CD4-positive, alpha-beta T cell treated with Interferon alpha-2 for 1 hour (primary cell): Measurements from ENCODE around the gene SEC14L6.
"Not testable (repeated sequence)": the region's sequence is repeated elsewhere in the genome, so short reads cannot be mapped to it uniquely, and the experiment has no call there.

Source experiments
- DNase-seq, 2 donors: peaks; one replicate each; pipeline ENCODE4 v3.0.0-alpha.2; 2020 to 2022

SEC14L6 gene

DNA sequence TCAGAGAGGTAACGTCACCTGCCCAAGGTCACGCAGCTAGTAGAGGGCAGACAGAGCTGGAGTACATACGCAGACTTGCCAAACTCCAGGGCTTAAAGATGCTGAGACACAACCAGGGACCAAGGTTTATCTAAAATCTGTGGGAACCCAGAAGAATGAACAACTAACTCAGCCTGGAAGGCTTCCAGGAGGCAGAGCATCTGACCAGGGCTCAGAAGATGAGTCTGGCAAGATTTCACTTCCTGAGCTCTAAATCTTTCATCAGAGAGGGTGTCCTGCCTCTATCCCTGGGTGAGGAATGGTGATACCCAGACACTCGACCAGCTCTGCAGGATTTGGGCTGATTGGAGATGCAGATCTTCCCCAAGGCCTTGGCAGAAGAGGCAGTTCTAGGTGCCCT, 18.8 kb upstream of the SEC14L6 start:
- DNase-seq: no peak

DNA sequence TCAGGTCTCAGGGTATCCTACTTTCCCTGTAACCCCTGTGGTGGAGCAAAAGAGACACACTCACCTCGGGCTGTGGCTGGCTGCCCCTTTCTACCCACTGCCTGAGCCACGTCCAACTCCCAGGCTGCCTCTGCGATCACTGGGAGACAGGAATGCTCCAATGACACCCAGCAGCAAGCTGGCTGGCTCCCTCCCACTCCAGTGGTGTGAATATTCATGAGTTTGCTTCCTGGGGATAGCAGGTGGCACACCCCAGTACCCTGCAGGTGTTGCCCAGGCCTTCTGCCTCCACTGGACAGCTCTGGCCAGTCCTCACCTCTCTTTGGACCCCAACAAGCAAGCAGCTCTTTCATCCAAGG, 18.2 kb upstream of the SEC14L6 start:
- DNase-seq: no peak

DNA sequence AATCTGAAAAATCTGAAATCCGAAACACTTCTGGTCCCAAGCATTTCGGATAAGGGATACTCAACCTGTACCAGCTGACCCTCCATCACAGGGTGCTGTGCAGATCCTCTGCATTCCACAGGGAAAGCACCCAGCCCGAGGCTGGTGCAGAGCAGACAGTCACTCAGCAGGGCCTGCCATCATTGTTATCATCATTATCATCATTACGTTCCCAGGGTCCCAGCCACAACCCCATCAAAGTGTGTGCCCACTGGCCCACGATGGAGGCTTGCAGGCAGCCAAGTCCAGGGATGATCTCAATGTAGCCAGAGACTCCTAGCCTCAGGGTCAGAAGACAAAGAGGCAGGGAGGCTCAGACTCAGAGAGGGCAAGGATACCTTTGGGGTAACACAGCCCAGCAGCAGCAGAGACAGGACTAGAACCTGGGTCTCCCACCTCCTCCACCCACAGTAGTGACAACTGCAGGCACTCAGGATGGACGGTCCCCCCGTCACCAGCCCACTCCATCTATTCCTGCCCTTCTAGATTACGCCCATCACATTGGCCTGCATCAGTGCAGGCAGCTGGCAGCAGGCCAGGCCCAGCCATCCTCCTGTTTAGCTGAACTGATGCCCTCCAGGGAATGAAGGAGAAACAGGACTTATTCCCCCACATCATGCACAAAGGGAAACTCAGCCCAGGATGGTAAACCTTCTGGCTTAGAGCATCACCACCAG, 17.7 kb upstream of the SEC14L6 start:
- no peak for DNase-seq

DNA sequence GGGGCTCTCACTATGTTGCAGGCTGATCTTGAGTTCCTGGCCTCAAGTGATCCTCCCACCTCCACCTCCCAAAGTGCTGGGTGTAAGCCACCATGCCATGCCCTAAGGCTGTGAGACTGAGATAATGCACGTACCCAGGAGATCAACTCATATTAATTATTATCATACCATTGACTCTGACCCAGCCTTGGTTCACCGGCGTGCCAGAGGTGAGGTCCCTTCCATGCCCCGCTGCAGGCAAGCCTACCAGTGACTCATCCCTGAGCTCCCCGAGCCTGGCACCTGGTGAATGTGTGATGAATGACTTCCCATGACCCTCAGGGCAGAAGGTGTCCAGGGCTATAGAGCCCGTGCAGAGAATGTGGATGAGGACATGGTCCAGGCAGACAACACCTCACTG, 15.8 kb upstream of the SEC14L6 start:
- DNase-seq: no peak

- DNase-seq: no peak
These were observed 15.1 kb upstream of the SEC14L6 start for GRCh38 chr22:30561402-30562189.

DNA sequence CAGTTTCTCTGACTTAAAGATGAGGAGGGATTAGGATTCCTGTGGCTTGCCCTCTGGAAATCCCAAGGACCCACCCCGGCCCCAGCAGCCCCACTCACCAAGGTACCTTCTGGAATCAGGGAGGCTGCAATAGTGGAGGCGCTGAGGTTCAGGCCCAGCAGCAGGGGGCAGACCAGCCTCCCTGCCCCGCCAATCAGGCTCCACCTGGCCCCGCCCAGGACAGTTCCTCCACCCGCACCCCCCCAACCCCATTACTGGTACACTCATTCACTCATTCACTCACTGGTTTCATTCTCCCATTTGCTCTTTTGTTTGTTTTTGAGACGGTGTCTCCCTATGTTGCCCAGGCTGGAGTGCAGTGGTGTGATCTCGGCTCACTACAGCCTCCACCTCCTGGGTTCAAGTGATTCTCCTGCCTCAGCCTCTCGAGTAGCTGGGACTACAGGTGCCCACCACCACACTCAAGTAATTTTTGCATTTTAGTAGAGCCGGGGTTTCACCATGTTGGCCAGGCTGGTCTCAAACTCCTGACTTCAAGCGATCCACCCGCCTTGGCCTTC, 14.2 kb upstream of the SEC14L6 start:
- DNase-seq: not testable (repeated sequence)

- no peak for DNase-seq
These were observed 13.3 kb upstream of the SEC14L6 start for GRCh38 chr22:30559889-30560288.

DNA sequence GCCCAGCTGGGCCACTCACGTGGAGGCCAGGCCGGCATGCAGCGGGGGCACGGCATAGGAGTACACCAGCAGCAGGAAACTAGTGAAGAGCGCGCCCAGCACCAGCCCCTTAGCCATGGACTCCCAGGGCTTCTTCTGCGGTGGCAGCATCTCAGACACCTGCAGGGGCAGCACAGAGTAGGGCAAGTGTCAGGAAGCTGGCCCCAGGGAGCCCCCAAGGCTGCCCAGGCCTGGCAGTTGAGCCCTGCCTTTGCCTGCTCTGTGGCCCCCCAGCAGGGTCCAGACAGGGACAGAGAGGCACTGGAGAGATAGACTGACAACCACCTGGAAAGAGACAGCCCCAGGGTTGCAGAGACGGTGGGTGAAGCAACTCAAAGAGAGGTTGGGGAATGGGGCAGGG, 10.7 kb upstream of the SEC14L6 start:
- DNase-seq: no peak

DNA sequence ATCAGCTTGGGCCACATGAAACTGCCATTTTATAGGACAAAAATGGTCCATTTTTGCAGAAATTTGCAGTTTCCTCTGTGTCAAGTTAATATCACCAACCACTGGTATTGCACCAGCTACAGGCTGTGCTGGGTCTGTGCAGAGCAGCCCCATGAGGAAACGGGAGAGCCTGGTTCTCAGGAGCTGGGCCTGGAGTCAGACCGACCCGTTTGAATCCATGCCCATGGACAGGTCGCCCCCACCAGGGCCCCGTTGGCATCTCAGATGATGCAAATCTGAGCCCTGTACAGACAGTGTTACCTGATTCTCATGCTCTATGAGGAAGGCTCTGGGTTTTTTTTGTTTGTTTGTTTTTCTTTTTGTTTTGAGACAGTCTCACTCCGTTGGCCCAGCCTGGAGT, 9.8 kb upstream of the SEC14L6 start:
- no peak for DNase-seq

DNA sequence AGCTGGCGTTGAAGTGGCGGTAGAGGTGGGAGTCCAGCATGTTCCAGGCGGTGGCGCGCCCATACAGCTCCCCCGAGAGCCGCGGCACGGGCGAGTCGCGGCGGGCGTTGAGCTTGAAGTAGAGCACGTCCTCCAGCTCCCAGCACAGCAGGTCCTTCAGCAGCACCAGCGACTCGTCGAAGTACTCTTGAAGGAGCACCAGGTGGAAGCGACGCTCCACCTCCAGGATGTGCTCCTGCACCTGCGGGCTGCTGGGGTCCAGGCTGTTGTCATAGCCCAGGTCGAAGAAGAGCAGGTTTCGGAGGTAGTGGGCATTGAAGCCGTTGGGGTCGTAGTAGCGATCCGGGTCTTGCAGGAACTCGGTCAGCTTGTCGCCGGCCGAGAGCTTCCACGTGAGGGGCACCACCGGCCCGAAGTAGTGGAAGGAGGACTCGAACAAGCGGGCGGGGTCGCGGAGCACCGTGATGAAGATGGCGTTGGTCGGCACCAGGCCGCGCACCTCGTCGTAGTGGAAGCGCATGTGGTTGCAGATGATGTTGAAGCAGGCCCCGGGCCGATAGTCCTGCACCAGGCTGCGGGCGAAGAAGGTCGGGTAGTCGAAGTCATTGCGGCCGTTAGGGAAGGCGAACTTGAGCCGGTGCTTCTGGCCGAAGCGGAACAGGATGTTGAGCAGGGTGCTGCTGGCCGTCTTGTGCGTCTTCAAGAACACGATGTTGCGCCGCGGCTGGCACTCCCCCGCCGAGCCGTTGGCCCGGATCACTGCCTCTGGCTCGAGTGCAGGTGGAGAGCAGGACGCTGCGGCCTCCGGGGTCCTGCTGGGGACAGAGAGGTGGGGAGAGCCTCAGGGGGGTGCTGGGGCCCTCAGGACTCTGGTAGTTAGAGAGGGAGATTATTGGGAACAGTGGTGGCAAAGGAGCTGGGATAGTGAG, 9.0 kb upstream of the SEC14L6 start:
- no peak for DNase-seq

DNA sequence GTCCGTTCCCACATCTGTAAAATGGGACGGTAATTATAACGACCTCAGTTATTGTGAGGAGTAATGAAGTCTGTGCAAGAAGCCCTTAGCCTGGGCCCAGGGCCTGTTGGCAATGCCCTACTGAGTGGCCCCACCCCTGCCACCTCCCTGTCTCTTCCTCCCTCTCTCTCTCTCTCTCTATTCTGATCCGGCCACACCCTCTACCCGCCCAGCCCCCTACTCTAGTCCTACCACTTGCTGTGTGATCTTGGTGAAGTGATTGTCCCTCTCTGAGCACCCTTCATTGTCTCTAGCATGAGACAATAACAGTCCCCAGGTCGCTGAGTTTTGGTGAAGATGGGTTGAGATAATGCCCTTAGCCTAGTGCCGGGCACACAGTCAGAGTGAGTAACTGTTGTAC, 7.4 kb upstream of the SEC14L6 start:
- no peak for DNase-seq

GRCh38 chr22:30552719-30553118, 6.2 kb upstream of the SEC14L6 start:
- DNase-seq: no peak

- DNase-seq: not testable (repeated sequence)
These were observed 5.3 kb upstream of the SEC14L6 start for GRCh38 chr22:30551813-30552212.

DNA sequence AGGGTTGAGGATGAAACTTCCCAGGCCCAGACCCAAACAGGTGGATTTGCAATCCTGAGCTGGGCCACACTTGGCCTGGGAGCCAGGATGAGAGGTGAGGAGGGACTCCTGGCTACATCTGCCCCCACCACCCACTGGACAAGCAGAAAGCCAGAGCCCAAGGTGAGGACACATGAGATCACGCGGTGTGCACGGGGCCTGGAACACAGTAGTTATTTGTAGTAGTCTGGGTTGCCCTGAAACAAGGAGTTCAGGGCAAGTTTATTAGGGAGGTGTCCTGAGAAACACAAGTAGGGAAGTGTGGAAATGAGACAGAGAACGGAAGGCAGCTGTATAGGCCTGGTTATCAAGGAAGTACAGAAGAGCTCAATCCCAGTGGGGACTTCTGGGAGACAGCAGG, 647 bp upstream of the SEC14L6 start:
- DNase-seq: no peak

GRCh38 chr22:30542811-30543188, 3.7 kb downstream of the SEC14L6 start:
- no peak for DNase-seq

DNA sequence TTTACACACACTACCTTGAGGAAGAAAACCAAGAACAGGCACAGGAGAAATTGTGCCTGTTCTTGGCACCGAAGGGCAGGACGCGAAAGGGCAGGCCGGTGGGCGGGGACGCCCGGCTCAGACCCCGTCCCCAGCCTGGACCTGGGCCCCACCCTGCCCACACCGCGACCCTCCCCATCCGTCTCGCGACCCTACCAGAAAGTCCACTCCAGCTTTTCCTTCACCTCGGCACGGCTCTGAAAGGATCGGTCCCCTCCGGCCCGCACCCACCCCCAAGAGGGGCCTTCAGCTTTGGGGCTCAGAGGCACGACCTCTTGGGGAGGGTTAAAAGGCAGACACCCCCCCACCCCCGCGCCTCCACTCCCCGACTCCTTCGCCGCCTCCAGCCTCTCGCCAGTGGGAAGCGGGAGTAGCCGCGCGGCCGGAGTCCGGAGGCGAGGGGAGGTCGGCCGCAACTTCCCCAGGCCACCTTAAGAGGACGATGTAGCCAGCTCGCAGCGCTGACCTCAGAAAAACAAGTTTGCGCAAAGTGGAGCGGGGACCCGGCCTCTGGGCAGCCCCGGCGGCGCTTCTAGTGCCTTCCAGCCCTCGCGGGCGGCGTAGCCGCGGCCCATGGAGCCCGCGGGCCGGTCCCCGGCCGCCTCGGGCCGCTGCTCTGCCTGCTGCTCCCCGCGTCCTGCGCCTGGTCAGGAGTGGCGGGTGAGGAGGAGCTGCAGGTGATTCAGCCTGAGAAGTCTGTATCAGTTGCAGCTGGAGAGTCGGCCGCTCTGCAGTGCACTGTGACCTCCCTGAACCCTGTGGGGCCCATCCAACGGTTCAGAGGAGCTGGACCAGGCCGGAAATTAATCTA, 4.4 kb downstream of the SEC14L6 start:
- no peak for DNase-seq

- not testable (repeated sequence) for DNase-seq
These were observed 5.0 kb downstream of the SEC14L6 start for GRCh38 chr22:30541511-30541910.

DNA sequence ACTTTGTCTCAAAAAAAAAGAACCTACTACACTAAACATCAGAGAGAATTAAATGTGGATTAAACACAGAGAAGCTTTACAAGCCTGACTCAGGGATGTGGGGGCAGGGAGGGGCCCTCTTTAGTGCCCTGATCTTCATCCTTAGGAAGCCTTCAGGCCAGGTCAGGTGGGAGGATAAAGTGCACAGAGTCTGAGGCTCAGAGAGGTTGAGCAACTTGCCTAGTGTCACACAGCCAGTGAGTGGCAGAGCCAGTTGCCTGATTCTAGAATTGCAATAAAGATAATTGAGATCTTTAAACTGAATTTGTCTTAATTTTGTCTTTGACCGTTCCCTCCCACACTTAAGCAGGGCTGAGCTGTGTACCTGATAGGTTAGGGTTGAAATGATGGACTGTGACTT, 7.2 kb downstream of the SEC14L6 start:
- no peak for DNase-seq

DNA sequence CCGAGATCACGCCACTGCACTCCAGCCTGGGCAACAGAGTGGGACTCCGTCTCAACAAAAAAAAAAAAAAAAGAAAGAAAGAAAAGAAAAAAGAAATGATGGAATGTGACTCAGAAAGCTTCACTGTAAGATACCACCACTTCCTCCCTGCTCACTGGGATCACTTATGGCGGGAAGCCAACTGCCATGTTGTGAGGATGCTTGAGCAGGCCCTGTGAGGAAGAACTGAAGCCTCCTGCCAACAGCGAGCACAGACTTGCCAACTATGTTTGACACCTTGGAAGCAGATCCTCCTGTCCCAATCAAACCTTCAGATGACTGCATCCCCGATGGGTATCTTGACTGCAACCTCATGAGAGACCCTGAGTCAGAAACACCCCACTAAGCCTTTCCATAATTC, 8.3 kb downstream of the SEC14L6 start:
- DNase-seq: no peak

GRCh38 chr22:30537083-30537731, 9.3 kb downstream of the SEC14L6 start:
- DNase-seq: no peak

DNA sequence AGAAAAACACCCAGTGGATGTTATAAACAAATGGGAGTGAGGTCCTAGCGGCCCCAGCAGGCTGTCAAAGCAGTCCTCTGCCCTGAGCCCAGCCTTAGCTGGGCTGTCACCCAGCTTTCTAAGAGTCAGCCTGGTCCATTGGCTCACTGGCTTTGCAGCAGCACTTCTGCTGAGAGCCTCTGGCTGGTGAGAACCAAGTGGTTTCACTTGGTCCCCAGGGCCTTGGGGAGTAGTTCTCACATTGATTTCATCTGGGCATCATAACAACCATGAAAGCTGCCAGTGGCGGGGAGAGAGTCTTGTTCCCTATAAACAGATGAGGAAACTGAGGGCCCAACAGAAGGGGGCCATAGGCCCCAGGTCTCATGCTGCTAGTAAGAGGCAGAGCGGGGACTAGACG, 11.4 kb downstream of the SEC14L6 start:
- no peak for DNase-seq
